Measurements from ENCODE around the gene NDC80.

GRCh38 chr18:2590303-2590702 lies 18.9 kb downstream of the NDC80 start:
- TF ChIP-seq CTCF (conservative IDR thresholded peaks at IDR 0.05) (no peak), EZH2 (IDR thresholded peaks at IDR 0.05; ENCODE audit: low read depth) (no peak)

All from PC-9 (cell line).